PFSK-1 (cell line): ENCODE data around the gene CPLANE2.

Source experiments
- FOXP2 ChIP-seq: optimal IDR thresholded peaks from 2 replicates; pipeline ENCODE3; 2011; ENCODE audit warnings: borderline replicate concordance, control low read depth, inconsistent platforms; ENCODE audit not compliant: insufficient read depth; ENCODE audit errors: extremely low read length, extremely low read depth
- POLR2AphosphoS5 ChIP-seq: IDR thresholded peaks from 2 replicates; pipeline ENCODE4 v1.6.1; 2012; ENCODE audit warnings: low read depth, mild to moderate bottlenecking, control low read depth, low read length, moderate library complexity
- SIN3A ChIP-seq: IDR thresholded peaks from 2 replicates; pipeline ENCODE4 v1.6.1; 2012; ENCODE audit warnings: mild to moderate bottlenecking, low read length, moderate library complexity, borderline replicate concordance; ENCODE audit not compliant: insufficient read depth
- TAF1 ChIP-seq: IDR thresholded peaks from 2 replicates; pipeline ENCODE4 v1.6.1; 2012; ENCODE audit warnings: low read length, control low read depth, borderline replicate concordance; ENCODE audit not compliant: insufficient read depth
- TF ChIP-seq, protein P1 (sequence below), 2 experiments: IDR thresholded peaks; 2 replicates each; pipeline versions ENCODE4 v1.6.1 to v1.8.0; 2011 to 2012; ENCODE audit warnings: low read depth in 2 of 2, low read length in 2 of 2, control low read depth in 1 of 2, inconsistent platforms in 1 of 2, mild to moderate bottlenecking in 1 of 2, moderate library complexity in 1 of 2; ENCODE audit not compliant: insufficient read depth in 1 of 2

Gene CPLANE2

DNA sequence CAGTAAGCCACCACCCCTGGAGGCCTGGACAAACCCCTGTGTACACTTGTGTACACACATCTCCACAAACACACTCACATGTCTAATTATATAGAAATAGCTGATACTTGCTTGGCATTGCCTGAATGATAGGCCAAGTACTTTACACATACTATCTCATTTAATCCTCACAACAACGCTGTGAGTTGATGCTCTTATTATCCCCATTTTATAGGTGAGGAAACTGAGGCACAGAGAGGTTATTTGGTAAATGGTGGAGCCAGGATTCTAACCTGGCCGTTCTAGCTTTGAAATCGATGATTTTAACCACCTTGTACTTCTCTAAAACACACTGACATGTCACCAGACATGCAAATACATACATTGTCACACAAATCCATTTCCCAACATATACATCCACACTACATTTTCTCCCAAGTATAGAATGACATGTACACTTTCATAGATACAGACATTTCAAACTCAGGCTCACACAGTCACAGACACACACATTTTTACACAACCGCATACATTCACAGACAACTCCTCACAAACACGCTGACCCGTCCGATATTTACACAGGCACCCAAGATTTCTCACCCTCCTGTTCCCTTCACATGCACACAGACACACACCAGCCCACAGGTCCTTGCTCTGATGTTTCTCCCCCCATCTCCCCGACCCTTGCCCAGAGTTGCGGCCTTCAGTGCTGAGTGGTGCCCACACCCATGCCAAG is 27.7 kb downstream of the CPLANE2 start:
- TF ChIP-seq FOXP2 (no peak), TAF1 (no peak), POLR2AphosphoS5 (no peak), SIN3A (no peak)
- TF ChIP-seq, protein P1, sequence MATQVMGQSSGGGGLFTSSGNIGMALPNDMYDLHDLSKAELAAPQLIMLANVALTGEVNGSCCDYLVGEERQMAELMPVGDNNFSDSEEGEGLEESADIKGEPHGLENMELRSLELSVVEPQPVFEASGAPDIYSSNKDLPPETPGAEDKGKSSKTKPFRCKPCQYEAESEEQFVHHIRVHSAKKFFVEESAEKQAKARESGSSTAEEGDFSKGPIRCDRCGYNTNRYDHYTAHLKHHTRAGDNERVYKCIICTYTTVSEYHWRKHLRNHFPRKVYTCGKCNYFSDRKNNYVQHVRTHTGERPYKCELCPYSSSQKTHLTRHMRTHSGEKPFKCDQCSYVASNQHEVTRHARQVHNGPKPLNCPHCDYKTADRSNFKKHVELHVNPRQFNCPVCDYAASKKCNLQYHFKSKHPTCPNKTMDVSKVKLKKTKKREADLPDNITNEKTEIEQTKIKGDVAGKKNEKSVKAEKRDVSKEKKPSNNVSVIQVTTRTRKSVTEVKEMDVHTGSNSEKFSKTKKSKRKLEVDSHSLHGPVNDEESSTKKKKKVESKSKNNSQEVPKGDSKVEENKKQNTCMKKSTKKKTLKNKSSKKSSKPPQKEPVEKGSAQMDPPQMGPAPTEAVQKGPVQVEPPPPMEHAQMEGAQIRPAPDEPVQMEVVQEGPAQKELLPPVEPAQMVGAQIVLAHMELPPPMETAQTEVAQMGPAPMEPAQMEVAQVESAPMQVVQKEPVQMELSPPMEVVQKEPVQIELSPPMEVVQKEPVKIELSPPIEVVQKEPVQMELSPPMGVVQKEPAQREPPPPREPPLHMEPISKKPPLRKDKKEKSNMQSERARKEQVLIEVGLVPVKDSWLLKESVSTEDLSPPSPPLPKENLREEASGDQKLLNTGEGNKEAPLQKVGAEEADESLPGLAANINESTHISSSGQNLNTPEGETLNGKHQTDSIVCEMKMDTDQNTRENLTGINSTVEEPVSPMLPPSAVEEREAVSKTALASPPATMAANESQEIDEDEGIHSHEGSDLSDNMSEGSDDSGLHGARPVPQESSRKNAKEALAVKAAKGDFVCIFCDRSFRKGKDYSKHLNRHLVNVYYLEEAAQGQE (IDR thresholded peaks at IDR 0.05; ENCODE audit: insufficient read depth in 1 of 2, low read depth in 2 of 2, low read length in 2 of 2) = no peak

DNA sequence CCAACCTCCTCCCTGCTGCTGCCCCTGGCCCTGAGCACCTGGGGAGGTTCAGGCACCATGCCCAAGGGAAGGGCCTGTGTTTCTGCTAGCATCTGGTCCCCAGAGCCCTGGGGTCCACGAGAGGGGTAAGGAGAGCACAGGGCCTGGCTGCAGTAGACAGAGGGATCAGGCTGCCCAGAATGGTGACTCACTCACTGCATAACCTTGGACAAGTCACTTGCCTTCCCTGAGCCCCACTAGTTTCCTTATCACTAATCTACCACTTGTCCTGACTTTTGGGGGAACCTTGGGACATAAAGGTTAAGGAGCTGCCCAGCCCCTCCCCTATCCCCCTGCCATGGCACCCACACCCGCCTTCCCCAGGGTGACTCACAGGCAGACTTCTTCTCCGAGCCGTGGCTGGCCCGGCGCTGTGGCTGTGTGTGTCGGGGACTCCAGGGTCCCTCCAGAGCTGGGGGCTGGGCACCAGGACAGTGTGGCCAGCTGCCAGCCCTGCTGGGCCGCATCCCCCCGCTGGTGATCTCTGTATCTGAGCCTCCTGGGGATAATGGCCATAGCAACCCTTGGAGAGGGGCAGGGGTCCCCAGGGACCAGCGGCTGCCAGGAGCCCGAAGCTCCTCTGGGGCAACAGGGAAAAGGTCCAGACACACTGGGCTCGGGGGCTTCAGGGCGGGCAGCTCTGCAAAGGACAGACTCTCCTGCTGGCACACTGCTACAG is 28.6 kb downstream of the CPLANE2 start:
- TF ChIP-seq SIN3A (no peak), FOXP2 (no peak), POLR2AphosphoS5 (no peak), TAF1 (no peak)

- TF ChIP-seq POLR2AphosphoS5 (no peak), SIN3A (no peak), TAF1 (no peak), FOXP2 (no peak)
- TF ChIP-seq, protein P1 (IDR thresholded peaks at IDR 0.05; ENCODE audit: insufficient read depth in 1 of 2, low read depth in 2 of 2, low read length in 2 of 2) = no peak
Observed at GRCh38 chr1:16207318-16208269, 29.4 kb downstream of the CPLANE2 start.

- TF ChIP-seq, protein P1 (IDR thresholded peaks at IDR 0.05; ENCODE audit: insufficient read depth in 1 of 2, low read depth in 2 of 2, low read length in 2 of 2) = no peak
- TF ChIP-seq TAF1 (peak; percentile 78; the same call in 1 of the 2 replicates), SIN3A (peak; percentile 53; the same call in 1 of the 2 replicates), FOXP2 (no peak), POLR2AphosphoS5 (peak; percentile 82)
Observed at GRCh38 chr1:16206547-16207317, 30.3 kb downstream of the CPLANE2 start.

GRCh38 chr1:16205891-16206546 is 31.0 kb downstream of the CPLANE2 start:
- no peak for TF ChIP-seq TAF1
- TF ChIP-seq, protein P1 (IDR thresholded peaks at IDR 0.05; ENCODE audit: insufficient read depth in 1 of 2, low read depth in 2 of 2, low read length in 2 of 2) = no peak
- TF ChIP-seq FOXP2 = no peak
- no peak for TF ChIP-seq SIN3A
- no peak for TF ChIP-seq POLR2AphosphoS5
